BLaER1 treated with 17β-estradiol and CSF1 and Interleukin-3, amounts not matched to agents 10 nM and 100 nM (cell line): ENCODE measurements around the gene APBA1.
"Not testable (repeated sequence)": the region's sequence is repeated elsewhere in the genome, so short reads cannot be mapped to it uniquely, and the experiment has no call there.

Source experiments
- H3K27ac ChIP-seq, 11 experiments: shearing (Covaris generic); formaldehyde crosslinking; 2 replicates each; pipeline ENCODE4 v1.8.1; 2022
- H3K27me3 ChIP-seq, 11 experiments: shearing (Covaris generic); formaldehyde crosslinking; 2 replicates each; pipeline ENCODE4 v1.8.1; 2022
- H3K36me3 ChIP-seq, 11 experiments: shearing (Covaris generic); formaldehyde crosslinking; 2 replicates each; pipeline ENCODE4 v1.8.1; 2022
- H3K4me1 ChIP-seq, 10 experiments: shearing (Covaris generic); formaldehyde crosslinking; 2 replicates each; pipeline ENCODE4 v1.8.1; 2022
- H3K4me2 ChIP-seq, 11 experiments: shearing (Covaris generic); formaldehyde crosslinking; 2 replicates each; pipeline ENCODE4 v1.8.1; 2022
- H3K4me3 ChIP-seq, 10 experiments: shearing (Covaris generic); formaldehyde crosslinking; 2 replicates each; pipeline ENCODE4 v1.8.1; 2022
- H3K9ac ChIP-seq, 11 experiments: shearing (Covaris generic); formaldehyde crosslinking; 2 replicates each; pipeline ENCODE4 v1.8.1; 2022
- H3K9me3 ChIP-seq, 11 experiments: shearing (Covaris generic); formaldehyde crosslinking; replicated peaks in 1 of 11; 2 replicates each; pipeline ENCODE4 v1.8.1; 2022
- H4K20me1 ChIP-seq, 11 experiments: shearing (Covaris generic); formaldehyde crosslinking; 2 replicates each; pipeline ENCODE4 v1.8.1; 2022
- Cebpa-rat ChIP-seq, 11 experiments: shearing (Covaris generic); IDR thresholded peaks; 2 replicates each; pipeline ENCODE4 v1.8.1; 2022

The APBA1 gene

DNA sequence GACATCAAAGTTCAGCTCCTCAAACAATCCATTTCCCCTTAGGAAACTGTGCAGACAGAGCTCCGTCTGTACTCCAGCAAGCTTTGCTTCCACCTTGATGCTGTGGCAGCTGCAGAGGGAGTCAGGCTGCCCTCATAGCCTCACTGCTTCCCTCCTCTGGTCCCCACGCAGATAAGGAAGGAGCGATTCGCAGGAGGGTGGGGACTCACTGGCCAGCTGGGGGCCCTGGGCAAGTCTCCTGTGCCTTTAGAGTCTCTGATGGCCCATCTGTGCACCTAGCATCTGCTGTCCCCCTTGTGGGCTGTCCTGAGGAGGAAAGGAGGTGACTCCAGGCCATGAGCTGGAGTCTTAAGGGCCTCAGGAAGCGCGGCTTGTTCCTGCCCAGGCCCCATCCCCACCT lies 225.7 kb downstream of the APBA1 start:
- Histone ChIP-seq H3K4me1 (peaks cover 12 to 97% (median 70%) of the 10 kb centered on the region in 10 experiments), H3K27me3 (no peaks in the 10 kb centered on the region), H3K9me3 (peaks cover 0 to 17% (median 0%) of the 10 kb centered on the region in 11 experiments; a peak in 8 of 22 replicates), H3K9ac (peak overlapping the region in 2 of 11 experiments; percentile 20; a peak in 1 of 22 replicates), H3K4me2 (peak overlapping the region in 9 of 11 experiments; percentile 14 to 54 (median 44); a peak in 17 of 22 replicates), H3K4me3 (no peak overlapping the region), H3K27ac (peak overlapping the region in 4 of 11 experiments; percentile 15 to 55 (median 44); a peak in 6 of 22 replicates), H3K36me3 (peaks cover under 1 to 100% (median 42%) of the 10 kb centered on the region in 11 experiments; a peak in 15 of 22 replicates), H4K20me1 (no peaks in the 10 kb centered on the region)
- TF ChIP-seq Cebpa-rat (IDR thresholded peaks at IDR 0.05), result no peak

DNA sequence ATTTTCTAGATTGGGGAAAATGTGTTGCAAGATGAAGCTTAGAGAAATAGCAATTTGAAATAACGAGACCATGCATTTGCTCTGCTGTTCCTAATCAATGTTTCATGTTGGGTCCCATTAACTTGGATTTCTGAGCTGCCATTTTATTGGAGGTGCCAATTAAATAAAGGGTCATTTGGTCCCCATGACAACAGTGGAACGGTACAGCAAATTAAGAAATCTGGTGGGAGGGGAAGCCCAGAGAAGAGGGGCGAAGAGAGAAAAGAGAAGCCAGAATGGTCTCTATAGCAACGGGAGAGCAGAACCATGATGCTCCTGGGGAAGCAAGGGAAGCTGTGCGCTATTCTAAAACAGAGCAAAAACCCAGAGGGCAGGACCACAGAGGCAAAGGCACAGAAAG lies 226.9 kb downstream of the APBA1 start:
- peaks cover 23 to 98% (median 76%) of the 10 kb centered on the region in 10 experiments for H3K4me1 ChIP-seq

DNA sequence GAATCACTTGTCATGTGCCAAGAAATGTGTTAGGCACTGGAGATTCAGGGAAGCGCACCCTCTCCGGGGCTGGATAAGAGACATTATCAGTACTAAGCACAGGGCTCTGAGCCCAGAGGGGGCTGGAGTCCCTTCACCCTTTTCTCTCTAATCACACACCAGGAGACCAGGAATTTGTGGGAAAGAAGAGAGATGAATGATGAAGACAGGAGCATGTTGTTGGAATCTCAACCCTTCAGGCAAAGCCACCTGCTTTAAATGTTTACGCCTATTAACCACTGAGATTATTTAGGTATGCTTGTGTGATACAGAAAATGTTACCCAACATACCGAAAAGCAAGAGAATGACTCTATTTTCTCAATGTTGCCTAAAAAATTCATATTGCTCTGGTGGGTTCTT lies 227.4 kb downstream of the APBA1 start:
- Histone ChIP-seq H3K4me1 (peaks cover 23 to 93% (median 72%) of the 10 kb centered on the region in 10 experiments), H3K27ac (no peak overlapping the region; a peak in 1 of 22 replicates), H3K9ac (no peak overlapping the region), H3K4me2 (peak overlapping the region in 1 of 11 experiments; percentile 29; a peak in 1 of 22 replicates), H3K9me3 (peaks cover 0 to 33% (median 7%) of the 10 kb centered on the region in 11 experiments; a peak in 12 of 22 replicates), H3K36me3 (peaks cover 0 to 100% (median 37%) of the 10 kb centered on the region in 11 experiments; a peak in 13 of 22 replicates), H3K27me3 (no peaks in the 10 kb centered on the region), H4K20me1 (no peaks in the 10 kb centered on the region), H3K4me3 (no peak overlapping the region)
- TF ChIP-seq Cebpa-rat (IDR thresholded peaks at IDR 0.05), result no peak

More for the DNA sequence above, 226.9 kb downstream of the APBA1 start:
- no peak overlapping the region for H3K9ac ChIP-seq
- no peaks in the 10 kb centered on the region for H3K27me3 ChIP-seq
- no peaks in the 10 kb centered on the region for H4K20me1 ChIP-seq
- no peak for TF ChIP-seq Cebpa-rat (IDR thresholded peaks at IDR 0.05)
- H3K9me3 ChIP-seq, result peaks cover 0 to 29% (median 7%) of the 10 kb centered on the region in 11 experiments; a peak in 11 of 22 replicates
- H3K4me3 ChIP-seq, result no peak overlapping the region
- H3K27ac ChIP-seq, result no peak overlapping the region
- H3K36me3 ChIP-seq, result peaks cover 0 to 100% (median 37%) of the 10 kb centered on the region in 11 experiments; a peak in 14 of 22 replicates
- H3K4me2 ChIP-seq, result peak overlapping the region in 2 of 11 experiments; percentile 44 to 54; a peak in 3 of 22 replicates

DNA sequence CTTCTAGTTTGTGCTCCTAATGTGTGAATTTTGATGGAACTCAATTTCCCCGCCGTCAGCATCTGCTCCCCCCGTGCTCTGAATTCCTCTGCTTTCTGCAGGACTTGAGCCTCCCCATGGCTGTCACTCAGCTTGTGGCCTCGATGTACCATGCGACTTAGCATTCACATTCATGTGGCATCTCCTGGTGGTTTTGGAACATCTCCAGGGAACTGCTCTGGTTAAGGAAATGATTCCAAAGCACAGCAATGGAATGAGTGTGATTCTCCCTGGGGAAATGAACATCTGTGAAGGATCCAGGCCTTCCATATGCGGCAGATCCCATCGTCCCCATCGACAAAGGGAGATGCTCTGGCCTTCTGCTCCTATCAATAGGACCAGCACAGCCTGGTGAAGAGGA lies 228.2 kb downstream of the APBA1 start:
- no peak for TF ChIP-seq Cebpa-rat (IDR thresholded peaks at IDR 0.05)
- Histone ChIP-seq H3K4me1 (peaks cover 23 to 86% (median 68%) of the 10 kb centered on the region in 10 experiments), H3K9me3 (peaks cover 0 to 39% (median 10%) of the 10 kb centered on the region in 11 experiments; a peak in 12 of 22 replicates), H3K4me2 (peak overlapping the region in 5 of 11 experiments; percentile 16 to 73 (median 29); a peak in 6 of 22 replicates), H3K4me3 (no peak overlapping the region), H3K36me3 (peaks cover 0 to 99% (median 35%) of the 10 kb centered on the region in 11 experiments; a peak in 13 of 22 replicates), H3K27ac (peak overlapping the region in 4 of 11 experiments; percentile 4 to 77 (median 24); a peak in 4 of 22 replicates), H3K9ac (no peak overlapping the region), H4K20me1 (no peaks in the 10 kb centered on the region), H3K27me3 (no peaks in the 10 kb centered on the region)

DNA sequence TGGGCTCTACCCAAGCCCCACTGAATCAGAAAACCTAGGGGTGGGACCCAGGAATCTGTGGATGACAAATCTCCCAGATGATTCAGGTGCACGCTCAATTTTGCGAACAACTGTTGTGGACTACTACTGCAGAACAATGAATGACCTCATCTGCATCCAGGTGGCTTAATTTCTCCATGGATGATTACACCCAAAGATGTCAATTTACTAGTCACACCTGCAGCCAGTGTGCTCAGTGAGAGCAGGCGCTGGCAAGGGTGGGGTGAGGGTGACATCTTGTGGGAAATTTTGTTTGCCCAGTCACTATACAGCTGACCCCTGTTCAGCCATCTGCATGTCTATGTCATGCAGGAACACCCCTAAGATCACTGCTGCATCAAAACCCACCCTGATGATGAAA lies 229.0 kb downstream of the APBA1 start:
- Histone ChIP-seq H3K27ac (peak overlapping the region in 3 of 11 experiments; percentile 5 to 77 (median 47); a peak in 4 of 22 replicates), H3K27me3 (no peaks in the 10 kb centered on the region), H3K9me3 (peaks cover 0 to 39% (median 10%) of the 10 kb centered on the region in 11 experiments; a peak in 12 of 22 replicates), H4K20me1 (no peaks in the 10 kb centered on the region), H3K4me3 (no peak overlapping the region), H3K9ac (no peak overlapping the region), H3K4me2 (peak overlapping the region in 8 of 11 experiments; percentile 29 to 86 (median 67); a peak in 12 of 22 replicates), H3K4me1 (peaks cover 23 to 78% (median 68%) of the 10 kb centered on the region in 10 experiments), H3K36me3 (peaks cover 0 to 90% (median 30%) of the 10 kb centered on the region in 11 experiments; a peak in 13 of 22 replicates)
- TF ChIP-seq Cebpa-rat (IDR thresholded peaks at IDR 0.05), result no peak

DNA sequence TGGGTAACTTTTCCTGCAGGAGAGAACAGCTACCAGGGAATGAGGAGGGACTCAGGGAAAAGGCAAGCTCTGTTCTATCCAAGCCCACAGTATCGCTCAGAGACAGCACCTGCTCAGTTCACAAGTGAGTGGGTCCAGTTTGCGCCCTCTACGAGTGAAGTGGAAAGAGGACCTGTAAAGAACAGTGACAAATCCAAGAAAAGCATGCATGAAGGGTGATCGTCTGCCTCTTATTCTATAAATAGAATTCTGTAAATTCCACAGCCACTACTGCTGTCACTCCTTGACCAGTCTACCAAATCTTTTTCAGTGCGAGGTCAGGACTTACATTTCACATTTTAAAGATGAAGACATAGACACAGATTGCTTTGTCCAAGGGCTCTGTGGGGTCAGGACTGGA lies 229.7 kb downstream of the APBA1 start:
- H3K4me1 ChIP-seq, result peaks cover 23 to 73% (median 64%) of the 10 kb centered on the region in 10 experiments
- H3K36me3 ChIP-seq, result peaks cover 0 to 84% (median 30%) of the 10 kb centered on the region in 11 experiments; a peak in 13 of 22 replicates
- no peak overlapping the region for H3K4me3 ChIP-seq
- no peak for TF ChIP-seq Cebpa-rat (IDR thresholded peaks at IDR 0.05)
- H4K20me1 ChIP-seq, result no peaks in the 10 kb centered on the region
- no peaks in the 10 kb centered on the region for H3K27me3 ChIP-seq
- H3K27ac ChIP-seq, result peak overlapping the region in 5 of 11 experiments; percentile 57 to 80 (median 75); a peak in 7 of 22 replicates
- no peak overlapping the region for H3K9ac ChIP-seq
- peak overlapping the region; percentile 29 to 86 (median 68); a peak in 20 of 22 replicates for H3K4me2 ChIP-seq
- peaks cover 0 to 39% (median 10%) of the 10 kb centered on the region in 11 experiments; a peak in 12 of 22 replicates for H3K9me3 ChIP-seq

DNA sequence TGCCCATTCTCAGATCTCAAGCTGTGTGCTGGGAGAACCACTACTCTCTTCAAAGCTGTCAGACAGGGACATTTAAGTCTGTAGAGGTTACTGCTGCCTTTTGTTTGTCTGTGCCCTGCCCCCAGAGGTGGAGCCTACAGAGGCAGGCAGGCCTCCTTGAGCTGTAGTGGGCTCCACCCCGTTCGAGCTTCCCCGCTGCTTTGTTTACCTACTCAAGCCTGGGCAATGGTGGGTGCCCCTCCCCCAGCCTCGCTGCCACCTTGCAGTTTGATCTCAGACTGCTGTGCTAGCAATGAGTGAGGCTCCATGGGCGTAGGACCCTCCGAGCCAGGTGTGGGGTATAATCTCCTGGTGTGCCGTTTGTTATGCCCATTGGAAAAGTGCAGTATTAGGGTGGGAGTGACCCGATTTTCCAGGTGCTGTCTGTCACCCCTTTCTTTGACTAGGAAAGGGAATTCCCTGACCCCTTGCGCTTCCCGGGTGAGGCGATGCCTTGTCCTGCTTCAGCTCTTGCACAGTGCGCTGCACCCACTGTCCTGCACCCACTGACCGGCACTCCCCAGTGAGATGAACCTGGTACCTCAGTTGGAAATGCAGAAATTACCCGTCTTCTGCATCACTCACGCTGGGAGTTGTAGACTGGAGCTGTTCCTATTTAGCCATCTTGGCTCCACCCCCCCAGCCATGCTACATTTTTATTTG lies 231.8 kb downstream of the APBA1 start:
- H3K27ac ChIP-seq, result peak overlapping the region in 7 of 11 experiments; percentile 28 to 80 (median 73); a peak in 12 of 22 replicates
- peak overlapping the region in 3 of 11 experiments; percentile 9 to 61 (median 54); a peak in 5 of 22 replicates for H3K9ac ChIP-seq
- peaks cover 0 to 67% (median 30%) of the 10 kb centered on the region in 11 experiments; a peak in 13 of 22 replicates for H3K36me3 ChIP-seq
- H4K20me1 ChIP-seq, H3K27me3 ChIP-seq: not testable (repeated sequence)
- peak overlapping the region in 10 of 11 experiments; percentile 29 to 86 (median 67); a peak in 16 of 22 replicates for H3K4me2 ChIP-seq
- H3K9me3 ChIP-seq, result peaks cover 0 to 39% (median 10%) of the 10 kb centered on the region in 11 experiments; a peak in 13 of 22 replicates
- H3K4me1 ChIP-seq, result peaks cover 21 to 52% (median 44%) of the 10 kb centered on the region in 10 experiments
- peak overlapping the region in 1 of 10 experiments; percentile 30; a peak in 1 of 20 replicates for H3K4me3 ChIP-seq

DNA sequence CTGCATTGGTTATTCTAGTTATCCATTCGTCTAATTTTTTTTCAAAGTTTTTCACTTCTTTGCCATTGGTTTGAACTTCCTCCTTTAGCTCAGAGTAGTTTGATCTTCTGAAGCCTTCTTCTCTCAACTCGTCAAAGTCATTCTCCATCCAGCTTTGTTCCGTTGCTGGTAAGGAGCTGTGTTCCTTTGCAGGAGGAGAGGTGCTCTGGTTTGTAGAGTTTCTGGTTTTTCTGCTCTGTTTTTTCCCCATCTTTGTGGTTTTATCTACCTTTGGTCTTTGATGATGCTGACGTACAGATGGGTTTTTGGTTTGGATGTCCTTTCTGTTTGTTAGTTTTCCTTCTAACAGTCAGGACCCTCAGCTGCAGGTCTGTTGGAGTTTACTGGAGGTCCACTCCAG lies 232.5 kb downstream of the APBA1 start:
- Histone ChIP-seq H3K36me3 (peaks cover 0 to 60% (median 27%) of the 10 kb centered on the region in 11 experiments; a peak in 13 of 22 replicates), H3K4me1 (peaks cover 21 to 44% (median 41%) of the 10 kb centered on the region in 10 experiments), H3K9me3 (peaks cover 0 to 39% (median 10%) of the 10 kb centered on the region in 11 experiments; a peak in 13 of 22 replicates)
- not testable (repeated sequence) for H3K4me3 ChIP-seq, H3K27ac ChIP-seq, H3K4me2 ChIP-seq, H3K9ac ChIP-seq, H4K20me1 ChIP-seq, H3K27me3 ChIP-seq

DNA sequence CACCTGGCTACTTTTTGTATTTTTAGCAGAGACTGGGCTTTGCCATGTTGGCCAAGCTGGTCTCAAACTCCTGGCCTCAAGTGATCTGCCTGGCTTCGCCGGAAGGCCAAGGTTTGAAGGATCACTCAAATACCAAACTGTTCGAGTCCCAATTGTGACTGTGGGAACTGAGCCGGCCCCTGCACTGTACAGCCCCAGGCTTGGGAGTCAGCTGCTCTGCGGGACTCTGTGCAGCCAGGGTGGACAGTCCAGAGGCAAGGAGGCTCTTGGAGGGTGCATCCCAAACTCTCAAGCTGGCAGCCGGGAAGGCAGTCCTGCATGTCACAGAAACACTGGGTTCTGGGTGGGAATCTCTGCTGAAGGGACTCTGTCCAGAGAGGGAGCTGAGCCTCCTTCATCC lies 238.2 kb downstream of the APBA1 start:
- Histone ChIP-seq H3K36me3 (peaks cover 0 to 61% (median 53%) of the 10 kb centered on the region in 11 experiments; a peak in 16 of 22 replicates), H3K4me1 (no peaks in the 10 kb centered on the region), H3K27me3 (no peaks in the 10 kb centered on the region), H3K27ac (no peak overlapping the region), H3K9ac (no peak overlapping the region), H3K4me2 (no peak overlapping the region), H3K4me3 (no peak overlapping the region), H3K9me3 (no peaks in the 10 kb centered on the region; a peak in 1 of 22 replicates), H4K20me1 (no peaks in the 10 kb centered on the region; a peak in 1 of 22 replicates)
- no peak for TF ChIP-seq Cebpa-rat (IDR thresholded peaks at IDR 0.05)
